NCI-H146 treated with DMSO at 0.1 percent for 48 hours (cell line): ENCODE results near the gene POLR2M.

ENCODE experiments used
- DNase-seq: peaks from one replicate; lab custom pipeline; 2025; ENCODE audit not compliant: unreplicated experiment; lab: John Stamatoyannopoulos, UW

Gene POLR2M

GRCh38 chr15:57706405-57707209, at the start of gene POLR2M:
Gene POLR2M (plus strand): TSS chr15:57706714. CDS start chr15:57706843, 129 bp downstream.
- peak; percentile 71 for DNase-seq

DNA sequence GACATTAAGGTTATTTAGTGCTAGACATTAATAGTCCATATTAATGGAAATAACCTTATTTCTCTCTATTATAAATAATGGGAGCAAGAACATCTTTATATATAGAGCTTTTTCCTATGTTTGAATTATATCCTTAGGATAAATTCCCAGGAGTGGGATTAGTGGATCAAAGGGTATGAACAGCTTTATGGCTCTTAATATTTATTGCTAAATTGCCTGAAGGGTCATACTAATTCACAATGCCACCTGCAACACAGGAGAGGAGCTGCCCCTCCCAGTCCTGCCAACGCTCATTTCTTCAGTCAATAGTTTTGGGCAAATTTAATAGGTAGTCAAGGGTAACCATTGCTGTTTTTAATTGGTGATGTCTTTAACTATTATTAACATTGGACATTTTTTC, 48.9 kb upstream of the POLR2M start:
- no peak for DNase-seq

DNA sequence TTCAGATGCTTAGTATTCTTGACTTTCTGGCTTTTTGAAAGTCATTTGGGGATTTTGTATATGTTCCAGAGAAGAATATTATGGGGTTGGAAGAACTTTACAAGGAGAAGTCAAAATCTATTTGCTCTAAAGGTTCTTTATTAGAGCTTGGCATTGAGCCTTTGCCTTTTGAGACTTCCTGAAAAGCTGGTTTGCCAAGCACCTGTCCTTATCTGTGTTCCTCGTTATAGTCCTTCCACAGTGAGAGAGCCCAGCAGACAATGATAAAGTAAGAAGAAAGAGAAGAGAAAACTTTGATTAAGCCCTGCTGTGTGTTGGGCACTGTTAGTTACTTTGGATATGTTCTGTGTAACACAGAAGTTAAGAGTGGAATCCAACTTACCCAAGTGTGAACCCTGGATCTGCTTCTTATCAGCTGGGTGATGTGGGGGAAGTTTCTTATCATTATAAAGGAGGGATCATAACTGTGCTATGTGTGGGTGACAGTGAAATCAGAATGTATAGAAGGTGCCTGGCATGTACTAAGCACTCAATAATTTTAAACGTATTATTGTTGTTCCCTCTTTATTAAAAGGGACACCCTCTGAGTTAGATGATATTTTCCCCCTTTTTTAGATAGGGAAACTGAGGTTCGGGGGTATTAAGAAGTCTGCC, 44.3 kb upstream of the POLR2M start:
- DNase-seq: no peak

DNA sequence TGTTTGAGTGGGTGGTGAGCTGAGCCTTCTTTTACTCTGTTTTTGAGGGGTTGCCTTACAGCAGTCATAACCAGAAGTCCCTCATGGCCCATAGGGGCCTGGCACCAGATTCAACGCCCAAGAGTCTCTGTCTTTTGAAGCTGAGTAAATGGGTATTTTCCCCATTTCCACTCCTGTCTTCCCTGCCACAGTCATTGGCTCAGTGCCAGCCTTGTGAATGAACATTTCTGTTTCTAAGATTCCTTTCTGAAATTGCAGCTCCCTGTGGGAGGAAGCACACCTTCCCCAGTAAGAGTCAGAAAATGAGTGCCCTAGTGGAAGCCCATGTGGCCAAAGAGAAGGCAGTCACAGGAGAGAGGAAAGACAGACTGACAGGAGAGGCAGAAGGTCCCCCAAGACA, 43.7 kb upstream of the POLR2M start:
- no peak for DNase-seq

DNA sequence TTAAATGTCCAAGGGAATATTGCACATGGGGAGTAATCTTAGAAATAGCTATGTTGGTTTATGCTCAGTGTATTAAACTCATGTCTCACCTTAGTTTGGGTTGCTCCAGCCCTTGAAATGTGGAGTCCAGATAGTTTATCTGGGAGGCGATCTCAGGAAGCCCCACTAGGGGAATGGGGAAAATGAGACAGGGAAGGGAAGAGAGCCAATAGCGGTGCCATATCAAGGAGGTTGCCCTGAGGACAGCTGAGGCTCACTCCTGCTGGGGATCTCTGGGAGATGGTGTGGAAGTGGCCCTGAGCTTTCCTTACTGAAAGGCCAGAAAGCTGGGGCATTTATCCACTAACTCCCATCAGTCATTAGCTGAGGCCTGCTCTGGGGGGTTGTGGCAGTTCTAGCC, 43.3 kb upstream of the POLR2M start:
- no peak for DNase-seq

- no peak for DNase-seq
Measured at GRCh38 chr15:57665194-57665593, 41.3 kb upstream of the POLR2M start.

- no peak for DNase-seq
Measured at GRCh38 chr15:57665939-57666338, 40.6 kb upstream of the POLR2M start.

- no peak for DNase-seq
Measured at GRCh38 chr15:57667171-57667849, 39.2 kb upstream of the POLR2M start.

DNA sequence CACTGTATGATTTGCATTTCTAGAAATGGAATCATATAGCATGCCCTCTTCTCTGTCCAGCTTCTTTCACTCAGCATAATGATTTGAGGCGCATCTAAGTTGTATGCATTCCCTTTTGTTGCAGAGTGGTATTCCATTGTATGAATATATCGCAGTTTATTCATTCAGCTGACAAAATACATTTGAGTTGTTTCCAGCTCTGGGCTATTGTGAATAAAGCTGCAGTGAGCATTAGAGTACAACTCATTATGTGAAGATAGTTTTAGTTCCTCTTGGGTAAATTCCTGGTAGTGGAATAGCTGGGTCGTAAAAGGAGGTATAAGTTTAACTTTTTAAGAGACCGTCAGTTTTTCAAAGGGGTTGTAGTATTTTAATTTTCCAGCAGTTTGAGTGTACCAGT, 38.5 kb upstream of the POLR2M start:
- no peak for DNase-seq

DNA sequence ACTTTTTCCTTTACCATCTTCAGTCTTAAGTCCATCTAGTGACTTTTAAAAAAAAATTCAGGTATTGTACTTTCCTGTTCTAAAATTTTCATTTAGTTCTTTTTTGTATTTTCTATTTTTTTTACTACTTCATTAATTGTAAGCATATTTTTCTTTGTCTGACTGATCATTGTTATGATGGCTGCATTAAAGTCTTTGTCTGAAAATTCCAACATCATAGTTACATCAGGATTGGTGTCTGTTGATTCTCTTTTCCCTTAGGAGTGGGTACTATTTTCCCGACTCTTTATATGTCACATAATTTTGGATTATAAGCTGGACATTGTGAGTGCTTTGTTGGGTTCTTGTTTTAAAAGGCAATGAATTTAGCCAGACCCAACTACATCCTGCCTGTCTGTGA, 34.9 kb upstream of the POLR2M start:
- DNase-seq: no peak

DNA sequence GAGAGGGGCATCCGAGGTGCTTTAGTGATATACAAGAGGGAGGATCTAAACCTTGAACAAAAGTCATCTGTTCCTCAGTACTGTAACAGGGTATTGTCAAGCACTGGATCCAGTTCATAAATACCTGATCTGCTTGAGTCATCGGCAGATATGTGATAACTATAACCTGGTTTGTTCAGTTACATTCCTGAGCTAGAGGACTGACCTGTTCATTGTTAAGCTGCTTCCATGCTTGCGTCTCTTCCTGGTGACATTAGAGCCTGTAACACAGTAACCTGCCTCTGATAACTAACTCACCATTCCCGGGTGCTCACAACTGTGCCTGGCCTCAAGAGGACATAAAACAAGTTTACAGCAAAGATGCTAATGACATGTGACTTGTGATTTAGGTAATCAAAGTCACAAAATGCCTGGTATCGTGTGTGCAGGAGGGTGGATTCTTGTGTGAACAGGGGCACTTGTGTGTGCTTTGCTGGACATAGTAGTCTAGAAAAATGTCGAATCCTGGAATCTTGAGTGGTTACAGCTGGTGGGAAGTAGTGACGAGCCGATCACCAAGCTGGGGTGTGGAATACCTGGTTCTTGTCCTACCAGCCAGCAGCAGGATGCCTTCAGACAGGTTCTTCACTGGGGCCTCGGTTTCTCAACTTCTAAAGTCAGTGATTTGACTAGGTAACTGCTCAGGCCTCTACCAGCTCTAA, 30.9 kb upstream of the POLR2M start:
- no peak for DNase-seq

GRCh38 chr15:57676585-57676984, 29.9 kb upstream of the POLR2M start:
- no peak for DNase-seq

DNA sequence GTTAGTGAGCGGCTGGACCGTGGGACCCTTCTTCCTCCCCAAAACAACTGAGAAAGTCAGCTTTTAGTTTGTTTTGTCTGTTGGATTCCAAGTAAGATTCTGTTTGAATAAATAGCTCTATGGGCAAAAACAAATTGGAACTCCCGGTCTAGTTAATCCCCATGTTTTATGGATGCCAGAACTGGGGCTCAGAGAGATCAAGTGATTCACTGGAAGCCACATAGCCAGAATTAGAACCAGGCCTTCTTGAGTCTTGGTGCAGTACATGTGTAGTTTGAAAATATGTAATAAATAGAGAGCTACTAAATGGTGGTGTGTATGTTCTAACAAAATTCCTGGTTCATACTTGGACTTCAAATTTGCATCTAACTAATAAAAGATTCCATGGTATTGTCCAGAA, 29.3 kb upstream of the POLR2M start:
- DNase-seq: no peak

GRCh38 chr15:57680021-57680420, 26.5 kb upstream of the POLR2M start:
- DNase-seq: no peak

- DNase-seq: no peak
Measured at GRCh38 chr15:57681011-57681410, 25.5 kb upstream of the POLR2M start.

DNA sequence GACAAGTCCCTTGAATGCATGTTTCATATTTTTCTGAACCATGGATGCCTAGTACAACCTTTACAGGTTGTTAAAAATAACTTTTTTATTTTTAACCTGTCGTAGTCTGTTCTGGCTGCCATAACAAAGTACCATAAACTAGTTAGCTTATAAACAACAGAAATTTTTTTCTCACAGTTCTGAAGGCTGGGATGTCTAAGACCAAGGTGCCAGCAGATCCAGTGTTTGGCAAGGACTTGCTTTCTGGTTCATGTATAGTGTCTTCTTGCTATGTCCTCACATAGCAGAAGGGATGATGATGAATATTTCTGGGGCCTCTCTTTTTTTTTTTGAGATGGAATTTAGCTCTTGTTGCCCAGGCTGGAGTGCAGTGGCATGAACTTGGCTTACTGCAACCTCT, 23.0 kb upstream of the POLR2M start:
- no peak for DNase-seq

DNA sequence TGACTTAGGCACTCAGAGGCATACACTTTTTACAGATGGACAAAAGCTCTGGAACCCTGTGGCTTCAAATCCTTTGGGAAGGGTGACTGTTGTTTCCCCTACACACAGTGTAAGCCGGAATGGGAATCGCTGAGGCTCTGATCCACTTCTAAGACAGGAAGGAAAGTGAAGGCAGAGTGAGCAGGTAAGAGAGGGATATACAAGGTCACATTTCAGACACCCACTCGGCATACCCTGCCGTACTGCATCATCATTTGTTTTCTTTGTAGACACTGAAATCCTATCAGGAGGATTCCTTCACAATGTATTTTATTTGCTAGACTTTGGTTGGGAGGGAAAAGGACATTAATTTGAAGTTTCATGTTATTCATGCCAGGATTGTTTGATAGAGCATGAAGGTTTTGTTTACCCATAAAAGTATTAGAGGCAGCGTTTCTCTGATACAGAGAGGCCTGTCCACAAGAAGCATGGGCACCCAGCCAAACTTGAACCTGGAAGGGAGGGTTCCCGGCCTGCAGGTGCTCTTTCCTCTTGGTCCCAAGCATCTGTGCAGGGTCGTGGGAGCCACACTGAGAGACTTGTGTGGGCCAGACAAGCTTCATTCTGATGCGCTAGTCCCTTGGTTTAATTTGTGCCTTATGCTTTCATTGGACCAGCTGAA, 21.9 kb upstream of the POLR2M start:
- DNase-seq: no peak

DNA sequence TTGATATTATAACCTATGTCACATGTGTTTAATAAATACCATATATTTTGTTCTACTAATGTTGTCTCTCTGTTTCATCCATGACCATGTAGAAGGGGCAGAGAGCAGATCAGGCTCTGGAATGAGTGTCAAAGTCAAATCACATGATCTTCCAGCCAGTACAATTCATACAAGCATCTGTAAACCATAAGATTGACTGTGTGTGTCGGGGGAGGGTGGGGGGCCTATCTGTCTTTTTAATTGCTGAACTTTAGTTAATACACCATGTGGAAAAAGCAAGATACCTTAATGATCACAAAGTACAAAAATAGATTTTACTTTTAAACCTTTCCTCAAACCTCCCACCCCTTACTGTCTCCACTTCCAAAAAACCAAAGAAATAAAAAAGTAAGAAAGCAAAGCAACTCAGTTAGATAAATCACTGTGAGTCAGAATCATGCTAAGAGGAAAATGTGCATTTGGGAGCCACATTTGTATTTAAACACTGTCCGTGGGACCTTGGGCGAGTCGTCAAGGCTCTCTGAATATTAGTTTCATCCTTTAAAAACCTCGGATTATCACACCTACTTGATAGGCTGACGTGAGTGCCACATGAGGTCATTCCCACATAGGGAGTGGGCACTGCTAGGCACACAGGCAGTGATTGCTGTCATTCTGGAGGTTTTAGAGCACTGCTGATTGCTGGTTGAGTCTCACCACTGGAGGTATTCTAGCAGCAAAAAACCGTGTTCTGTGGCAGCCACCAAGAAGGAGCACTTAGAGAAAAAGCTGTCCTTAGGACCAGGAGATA, 21.0 kb upstream of the POLR2M start:
- no peak for DNase-seq

GRCh38 chr15:57686657-57687056, 19.9 kb upstream of the POLR2M start:
- no peak for DNase-seq

DNA sequence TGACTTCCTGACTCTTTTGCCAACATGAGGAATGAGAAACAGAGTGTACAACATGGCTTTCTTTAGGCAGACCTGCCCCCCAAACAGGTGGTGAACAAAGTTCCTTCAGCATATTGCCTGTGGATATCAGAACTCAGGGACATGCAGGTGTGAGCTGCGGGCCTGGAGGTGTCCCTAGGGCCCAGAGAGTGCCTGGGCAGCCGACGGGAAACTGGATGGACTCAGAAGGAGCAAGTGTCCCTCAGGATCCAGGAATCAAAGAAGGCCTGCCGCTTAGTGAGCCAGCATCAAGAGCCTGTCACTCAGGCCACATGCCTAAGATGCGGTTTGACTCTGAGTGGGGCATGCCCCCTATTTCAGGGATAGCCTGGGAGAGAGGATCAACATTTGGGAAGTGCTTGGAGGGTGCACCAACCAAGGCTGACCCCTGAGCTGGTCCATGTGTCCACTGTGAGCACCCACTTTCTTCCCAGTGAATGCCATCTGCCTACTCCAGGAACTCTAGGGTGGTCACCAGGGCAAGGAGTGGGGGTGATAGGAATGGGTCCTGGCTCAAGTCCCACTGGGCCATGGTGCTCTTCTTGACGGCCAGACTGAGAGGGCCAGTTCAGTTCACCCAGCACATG, 16.1 kb upstream of the POLR2M start:
- DNase-seq: no peak
